Superior temporal gyrus (tissue), 1 donor: ENCODE results near the gene LIN28A.

Experiments used
- DNase-seq: peaks from one replicate; pipeline ENCODE4 v3.0.0-alpha.2; 2016; ENCODE audit errors: extremely low spot score

LIN28A gene

GRCh38 chr1:26434161-26434752 is 23.6 kb downstream of the LIN28A start:
- no peak for DNase-seq

- no peak for DNase-seq
Measured at GRCh38 chr1:26438041-26438440, 27.4 kb downstream of the LIN28A start.

GRCh38 chr1:26440259-26440658 is 29.6 kb downstream of the LIN28A start:
- DNase-seq, result no peak

DNA sequence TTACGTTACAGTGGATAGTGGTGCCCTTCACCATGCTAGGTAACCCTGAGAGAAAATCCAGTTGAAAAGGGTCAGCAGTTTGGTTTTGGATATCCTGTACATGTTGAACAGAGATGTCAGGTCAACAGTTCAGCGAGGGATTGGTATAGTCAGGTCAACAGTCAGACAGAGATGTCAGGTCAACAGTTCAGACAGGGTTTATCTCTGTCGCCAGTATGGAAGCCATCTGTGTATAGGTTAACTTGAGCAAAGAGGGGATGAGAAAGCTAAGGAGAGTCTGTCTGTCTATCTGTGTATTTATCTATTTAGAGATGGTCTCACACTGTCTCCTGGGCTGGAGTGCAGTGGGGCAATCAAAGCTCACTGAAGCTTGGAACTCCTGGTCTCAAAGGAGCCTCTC is 39.3 kb downstream of the LIN28A start:
- DNase-seq, result no peak

- no peak for DNase-seq
Measured at GRCh38 chr1:26450908-26451307, 40.3 kb downstream of the LIN28A start.

- no peak for DNase-seq
Measured at GRCh38 chr1:26452459-26453183, 42.0 kb downstream of the LIN28A start.

DNA sequence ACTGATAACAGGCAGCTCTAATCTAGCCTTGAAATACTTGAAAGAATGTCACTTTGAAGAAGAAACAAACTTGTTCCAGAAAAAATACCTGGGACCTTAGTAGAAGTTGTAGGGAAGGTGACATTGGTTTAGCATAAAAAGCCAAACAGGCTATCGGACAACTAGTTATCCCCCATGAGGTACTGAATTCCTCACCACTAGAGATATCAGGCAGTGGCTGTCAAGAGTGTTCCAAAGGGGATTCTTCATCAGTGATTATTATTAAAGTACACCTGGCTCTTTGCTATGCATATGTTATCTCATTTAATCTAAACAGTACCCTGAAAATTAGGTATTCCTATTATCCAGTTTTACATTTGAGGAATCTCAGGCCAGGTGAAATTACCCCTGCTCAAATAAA is 48.5 kb downstream of the LIN28A start:
- no peak for DNase-seq

DNA sequence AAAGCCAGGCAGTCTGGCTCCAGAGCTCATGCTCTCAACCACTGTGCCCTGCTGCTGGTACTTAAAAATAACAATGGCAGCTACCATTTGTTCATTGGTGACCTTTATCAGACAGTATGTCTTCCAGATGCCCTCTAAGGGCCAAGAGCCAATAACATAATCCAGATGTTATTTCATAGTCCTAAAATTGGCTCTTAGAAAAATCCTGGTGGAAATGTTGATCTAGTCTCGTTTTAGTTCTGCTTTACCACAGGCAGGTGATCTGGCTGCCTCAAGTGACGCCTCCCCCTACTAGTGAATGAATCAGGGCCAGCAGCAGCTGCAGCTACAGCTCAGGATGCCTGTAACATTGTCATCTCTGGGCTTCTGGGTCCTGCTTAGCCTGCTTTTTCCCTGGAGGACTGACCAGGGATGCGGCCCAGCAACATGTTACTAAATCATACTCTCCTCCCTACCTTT is 49.0 kb downstream of the LIN28A start:
- no peak for DNase-seq

- DNase-seq, result no peak
Measured at GRCh38 chr1:26468911-26469310, 58.3 kb downstream of the LIN28A start.

DNA sequence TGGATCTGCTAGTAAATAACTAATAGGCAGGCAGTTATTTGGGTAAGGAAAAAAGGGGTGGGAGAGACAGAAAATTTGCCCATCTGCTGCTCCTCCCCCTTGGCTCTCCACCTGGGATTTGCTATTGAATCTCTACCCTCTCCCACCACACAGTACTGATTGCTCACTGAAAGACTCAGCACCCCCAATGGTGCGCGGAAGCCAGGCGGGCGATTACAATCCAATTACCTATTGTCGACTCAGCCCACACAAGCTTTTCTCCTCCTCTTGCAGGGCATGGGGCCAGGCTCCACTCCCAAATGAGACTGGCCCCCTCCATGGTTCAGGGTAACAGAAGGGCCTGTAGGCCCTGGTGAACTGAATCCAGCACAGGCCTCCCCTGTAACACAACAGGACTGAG is 58.9 kb downstream of the LIN28A start:
- no peak for DNase-seq

DNA sequence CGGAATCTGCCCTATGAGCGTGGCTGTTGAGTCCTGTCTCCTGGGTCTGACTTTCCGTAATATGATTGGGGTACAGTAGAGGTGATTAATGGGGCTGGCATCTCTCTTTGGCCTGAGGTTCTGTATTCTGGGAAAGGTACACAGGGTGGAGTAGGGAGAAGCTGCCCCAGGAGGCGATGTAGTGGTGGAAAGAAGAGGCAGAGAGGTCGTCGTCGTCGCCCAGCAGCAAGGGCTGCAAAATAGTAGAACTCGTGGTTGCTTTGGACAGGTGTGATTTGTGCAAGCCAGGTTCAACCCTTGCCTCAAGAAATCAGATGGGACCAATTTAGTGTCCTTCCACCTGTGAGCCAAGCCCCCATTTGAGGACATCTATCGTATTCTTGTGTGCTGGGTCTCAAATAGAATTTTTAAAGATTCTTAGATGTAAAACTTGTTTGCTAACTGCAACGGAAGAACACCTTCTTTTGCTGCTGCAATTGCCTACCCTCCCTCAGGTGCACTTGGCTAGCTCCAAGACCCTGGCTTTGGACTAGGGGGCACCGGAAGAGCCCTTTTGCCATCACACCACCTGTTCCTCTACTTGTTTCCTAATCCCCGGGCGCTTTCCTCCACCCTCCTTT is 60.4 kb downstream of the LIN28A start:
- DNase-seq, result peak; percentile 45

- DNase-seq, result peak; percentile 61
Measured at GRCh38 chr1:26471498-26472319, 61.1 kb downstream of the LIN28A start.

DNA sequence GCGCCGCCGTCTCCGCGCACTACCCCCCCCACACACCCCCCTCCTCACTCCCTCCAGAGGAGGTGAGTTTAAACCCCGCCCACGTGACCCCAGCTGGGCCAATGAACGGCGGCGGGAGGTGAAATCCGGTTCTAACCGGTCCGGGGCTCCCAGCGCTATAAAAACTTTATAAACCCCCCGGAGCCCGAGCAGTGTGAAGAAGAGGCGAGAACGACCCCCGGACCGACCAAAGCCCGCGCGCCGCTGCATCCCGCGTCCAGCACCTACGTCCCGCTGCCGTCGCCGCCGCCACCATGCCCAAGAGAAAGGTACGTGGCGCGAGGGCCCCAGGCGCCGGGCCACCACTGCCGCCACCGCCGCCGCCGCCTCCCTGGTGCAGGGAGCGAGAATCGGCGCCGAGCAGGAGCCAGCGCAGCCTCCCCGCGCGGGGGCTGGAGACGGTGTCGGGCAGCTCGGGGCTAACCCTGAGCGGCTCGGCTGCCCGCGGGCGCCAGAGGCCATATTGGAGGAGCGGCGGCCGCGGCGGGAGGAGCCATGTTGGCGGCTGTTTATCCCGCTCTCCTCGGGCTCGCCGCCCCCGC is 61.8 kb downstream of the LIN28A start, which contains the start of gene HMGN2:
Gene HMGN2, plus strand, starts transcription at position 121 of the 581 bp plus-strand sequence. Its CDS starts 173 bp downstream, at position 294.
- peak; percentile 94 for DNase-seq

DNA sequence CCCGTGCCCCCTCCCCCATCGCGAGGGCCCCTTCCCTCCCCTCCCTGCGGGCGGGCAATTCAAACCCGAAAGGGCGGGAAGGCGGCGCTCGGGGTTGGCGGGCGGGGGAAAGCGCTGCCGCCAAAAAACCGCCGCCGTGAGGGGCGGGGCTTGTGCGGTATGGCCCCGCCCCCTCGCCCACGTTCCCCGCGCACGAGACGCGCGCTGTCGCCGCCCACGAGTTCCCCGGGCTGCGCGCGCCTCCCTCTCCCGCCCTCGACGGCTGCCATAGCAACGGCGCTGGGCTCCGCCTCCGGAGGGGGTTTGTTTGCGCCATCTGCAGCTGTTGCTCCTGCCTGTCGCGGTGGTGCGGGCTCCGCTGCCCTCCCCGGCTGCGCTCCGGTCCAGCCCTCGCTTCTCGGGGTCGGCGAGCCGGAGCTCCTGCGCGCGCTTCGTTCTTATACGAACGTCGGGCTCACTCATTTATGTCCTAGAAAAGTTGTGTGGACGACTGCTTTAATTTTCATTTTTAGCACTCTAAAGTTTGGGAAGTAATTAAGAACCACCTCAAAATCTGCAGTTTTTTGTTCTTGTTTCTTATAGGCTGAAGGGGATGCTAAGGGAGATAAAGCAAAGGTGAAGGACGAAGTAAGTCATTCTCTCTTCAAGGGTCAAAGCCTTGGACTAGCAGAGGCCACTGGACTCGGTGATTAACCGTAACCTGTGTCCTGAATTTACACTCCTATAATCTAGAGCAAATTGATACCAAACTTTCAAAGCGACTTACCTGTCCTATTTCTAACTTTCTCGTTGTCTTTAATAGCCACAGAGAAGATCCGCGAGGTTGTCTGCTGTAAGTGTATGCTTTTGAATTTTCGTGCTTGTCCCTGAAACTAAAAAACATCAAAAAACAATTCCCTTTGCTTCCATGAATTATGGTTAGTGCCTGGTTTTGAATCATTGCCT is 62.6 kb downstream of the LIN28A start:
- peak; percentile 95 for DNase-seq

- no peak for DNase-seq
Measured at GRCh38 chr1:26474818-26475217, 64.2 kb downstream of the LIN28A start.

GRCh38 chr1:26475989-26476388 is 65.4 kb downstream of the LIN28A start:
- DNase-seq, result no peak

- no peak for DNase-seq
Measured at GRCh38 chr1:26476958-26477357, 66.3 kb downstream of the LIN28A start.

DNA sequence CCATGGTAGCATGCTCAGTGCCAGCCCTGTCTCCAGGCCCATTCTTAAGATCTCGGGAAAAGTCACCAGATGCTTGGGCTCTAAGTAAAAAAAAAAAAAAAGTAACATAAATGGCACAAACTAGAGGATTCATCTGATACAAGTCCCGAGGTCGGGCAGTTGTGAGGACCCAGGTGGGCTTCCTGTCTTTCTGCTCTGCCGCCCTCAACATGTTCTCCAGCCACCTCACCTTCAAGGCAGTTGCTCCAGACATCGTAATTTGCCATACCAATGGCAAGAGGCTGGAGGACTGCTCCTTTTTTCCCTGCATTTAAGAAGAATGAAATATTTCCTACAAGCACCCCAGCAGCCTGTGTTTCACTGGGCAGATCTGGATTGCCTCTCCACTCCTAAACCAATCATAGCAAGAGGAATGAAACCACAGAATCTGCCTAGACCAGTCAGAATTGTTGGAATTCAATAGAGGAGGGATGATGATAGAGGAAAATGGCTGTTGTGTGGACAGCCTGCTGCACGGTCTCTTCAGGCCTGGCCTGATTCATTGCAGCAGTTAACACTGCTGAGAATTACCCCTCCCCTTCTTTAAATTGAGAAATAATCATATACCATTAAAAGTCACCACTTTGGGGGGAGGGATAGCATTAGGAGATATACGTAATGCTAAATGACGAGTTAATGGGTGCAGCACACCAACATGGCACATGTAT is 67.0 kb downstream of the LIN28A start:
- no peak for DNase-seq

- DNase-seq, result no peak
Measured at GRCh38 chr1:26478159-26478558, 67.5 kb downstream of the LIN28A start.

DNA sequence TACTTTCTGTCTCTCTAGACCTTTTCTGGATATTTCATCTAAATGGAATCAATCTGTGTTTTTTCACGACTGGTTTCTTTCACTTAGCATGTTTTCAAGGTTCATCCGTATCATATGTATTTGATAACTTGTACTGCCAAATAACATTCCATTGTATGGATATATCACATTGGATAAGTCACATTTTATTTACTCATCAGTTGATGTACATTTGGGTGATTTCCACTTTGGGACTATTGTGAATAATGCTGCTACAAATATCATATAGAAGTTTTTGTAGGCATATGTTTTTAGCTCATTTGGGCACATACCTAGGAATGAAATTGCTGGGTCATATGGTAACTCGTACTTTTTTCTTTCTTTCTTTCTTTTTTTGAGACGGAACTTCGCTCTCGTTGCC is 68.4 kb downstream of the LIN28A start:
- DNase-seq, result no peak
